HEK293 (cell line): ENCODE data around the gene TMEM256.

ENCODE experiments used
- CTCF ChIA-PET: fragments of 350-600 bp; formaldehyde crosslinking; extraction: SDS; loops from one replicate; lab custom pipeline; 2021; ENCODE audit warnings: antibody characterized with exemption; lab: Yijun Ruan, JAX
- POLR2A ChIA-PET: fragments of 300-600 bp; formaldehyde crosslinking; extraction: SDS; loops from one replicate; lab custom pipeline; 2020; ENCODE audit warnings: antibody characterized with exemption, inconsistent platforms; lab: Yijun Ruan, JAX
- H3K27ac ChIP-seq: fragments of 200-500 bp; sonication (Bioruptor generic); 2 replicates; pipeline ENCODE4 v1.5.1; 2014; ENCODE audit warnings: low read depth, low read length, control low read depth, inconsistent platforms; ENCODE audit errors: extremely low read depth
- H3K36me3 ChIP-seq, 2 experiments: fragments of 200-500 bp in 1 of 2; sonication (Bioruptor generic) in 1 of 2; 1 replicate in 1 of 2; 2 replicates in 1 of 2; pipeline ENCODE4 v1.5.1; 2014 to 2017; ENCODE audit warnings: inconsistent platforms in 2 of 2, low read length in 2 of 2; ENCODE audit not compliant: control insufficient read depth in 2 of 2, insufficient read depth in 1 of 2
- H3K4me1 ChIP-seq: fragments of 200-500 bp; sonication (Bioruptor generic); 2 replicates; pipeline ENCODE4 v1.5.1; 2014; ENCODE audit warnings: mild to moderate bottlenecking, low read length, inconsistent platforms; ENCODE audit not compliant: control insufficient read depth, insufficient read depth
- H3K4me3 ChIP-seq: 2 replicates; pipeline ENCODE4 v1.5.1; 2011; ENCODE audit warnings: low read depth, mild to moderate bottlenecking, control low read depth, low read length, moderate library complexity
- H3K9me3 ChIP-seq: fragments of 200-500 bp; sonication (Bioruptor generic); 2 replicates; pipeline ENCODE4 v1.5.1; 2014; ENCODE audit warnings: low read depth, low read length, inconsistent platforms; ENCODE audit not compliant: control insufficient read depth, insufficient read depth
- GLI4 ChIP-seq: fragments of 450-650 bp; formaldehyde crosslinking; IDR thresholded peaks from 2 replicates; pipeline ENCODE4 v1.5.1; 2016; ENCODE audit warnings: missing biosample characterization, missing genetic modification characterization
- KLF7 ChIP-seq: fragments of 450-650 bp; formaldehyde crosslinking; IDR thresholded peaks from 2 replicates; pipeline ENCODE4 v1.5.1; 2016; ENCODE audit warnings: missing biosample characterization, missing genetic modification characterization, borderline replicate concordance
- KLF8 ChIP-seq: fragments of 450-650 bp; formaldehyde crosslinking; IDR thresholded peaks from 2 replicates; pipeline ENCODE4 v1.5.1; 2016; ENCODE audit warnings: missing biosample characterization, missing genetic modification characterization
- REPIN1 ChIP-seq: fragments of 450-650 bp; formaldehyde crosslinking; IDR thresholded peaks from 2 replicates; pipeline ENCODE4 v1.5.1; 2017; ENCODE audit warnings: missing biosample characterization, missing genetic modification characterization, low read depth
- SCRT1 ChIP-seq: fragments of 450-650 bp; formaldehyde crosslinking; IDR thresholded peaks from 2 replicates; pipeline ENCODE4 v1.5.1; 2016; ENCODE audit warnings: missing biosample characterization, missing genetic modification characterization, borderline replicate concordance
- ZBTB20 ChIP-seq: fragments of 450-650 bp; formaldehyde crosslinking; IDR thresholded peaks from 2 replicates; pipeline ENCODE4 v1.5.1; 2016; ENCODE audit warnings: missing biosample characterization, missing genetic modification characterization
- ZBTB21 ChIP-seq: fragments of 450-650 bp; formaldehyde crosslinking; IDR thresholded peaks from 2 replicates; pipeline ENCODE4 v1.5.1; 2017; ENCODE audit warnings: missing biosample characterization, missing genetic modification characterization
- ZBTB48 ChIP-seq: fragments of 450-650 bp; formaldehyde crosslinking; IDR thresholded peaks from 2 replicates; pipeline ENCODE4 v1.5.1; 2016; ENCODE audit warnings: missing biosample characterization, missing genetic modification characterization
- ZBTB8A ChIP-seq: fragments of 450-650 bp; formaldehyde crosslinking; IDR thresholded peaks from 2 replicates; pipeline ENCODE4 v1.5.1; 2016; ENCODE audit warnings: missing biosample characterization, missing genetic modification characterization
- ZFP37 ChIP-seq: fragments of 450-650 bp; formaldehyde crosslinking; IDR thresholded peaks from 2 replicates; pipeline ENCODE4 v1.5.1; 2016; ENCODE audit warnings: missing biosample characterization, missing genetic modification characterization
- ZNF10 ChIP-seq: fragments of 450-650 bp; formaldehyde crosslinking; IDR thresholded peaks from 2 replicates; pipeline ENCODE4 v1.5.1; 2017; ENCODE audit warnings: missing biosample characterization, missing genetic modification characterization
- ZNF112 ChIP-seq: fragments of 450-650 bp; formaldehyde crosslinking; IDR thresholded peaks from 2 replicates; pipeline ENCODE4 v1.5.0; 2017; ENCODE audit warnings: missing biosample characterization, missing genetic modification characterization
- ZNF155 ChIP-seq: fragments of 450-650 bp; formaldehyde crosslinking; IDR thresholded peaks from 2 replicates; pipeline ENCODE4 v1.5.1; 2016; ENCODE audit warnings: missing biosample characterization, missing genetic modification characterization
- ZNF184 ChIP-seq: fragments of 450-650 bp; IDR thresholded peaks from 2 replicates; pipeline ENCODE4 v1.5.1; 2018; ENCODE audit warnings: missing biosample characterization, mild to moderate bottlenecking, missing genetic modification characterization
- ZNF19 ChIP-seq: fragments of 450-650 bp; formaldehyde crosslinking; IDR thresholded peaks from 2 replicates; pipeline ENCODE4; 2016; ENCODE audit warnings: missing biosample characterization, missing genetic modification characterization, low read depth
- ZNF248 ChIP-seq: fragments of 450-650 bp; formaldehyde crosslinking; IDR thresholded peaks from 2 replicates; pipeline ENCODE4 v1.5.1; 2017; ENCODE audit warnings: missing biosample characterization, missing genetic modification characterization
- ZNF302 ChIP-seq: fragments of 450-650 bp; formaldehyde crosslinking; IDR thresholded peaks from 2 replicates; pipeline ENCODE4 v1.5.1; 2016; ENCODE audit warnings: missing biosample characterization, missing genetic modification characterization, low read depth
- ZNF350 ChIP-seq: fragments of 450-650 bp; formaldehyde crosslinking; IDR thresholded peaks from 2 replicates; pipeline ENCODE4 v1.5.0; 2017; ENCODE audit warnings: missing biosample characterization, mild to moderate bottlenecking, missing genetic modification characterization
- ZNF501 ChIP-seq: fragments of 450-650 bp; formaldehyde crosslinking; IDR thresholded peaks from 2 replicates; pipeline ENCODE4 v1.5.1; 2016; ENCODE audit warnings: missing biosample characterization, missing genetic modification characterization
- ZNF510 ChIP-seq: fragments of 450-650 bp; formaldehyde crosslinking; IDR thresholded peaks from 2 replicates; pipeline ENCODE4 v1.5.1; 2018; ENCODE audit warnings: mild to moderate bottlenecking, missing genetic modification characterization, missing biosample characterization; ENCODE audit not compliant: insufficient replicate concordance
- ZNF558 ChIP-seq: fragments of 450-650 bp; formaldehyde crosslinking; IDR thresholded peaks from 2 replicates; pipeline ENCODE4 v1.5.1; 2016; ENCODE audit warnings: missing biosample characterization, missing genetic modification characterization
- ZNF623 ChIP-seq: fragments of 450-650 bp; formaldehyde crosslinking; IDR thresholded peaks from 2 replicates; pipeline ENCODE4 v1.5.1; 2016; ENCODE audit warnings: missing biosample characterization, missing genetic modification characterization
- ZNF629 ChIP-seq: fragments of 450-650 bp; formaldehyde crosslinking; IDR thresholded peaks from 2 replicates; pipeline ENCODE4 v1.5.1; 2017; ENCODE audit warnings: missing biosample characterization, missing genetic modification characterization
- ZNF791 ChIP-seq: fragments of 450-650 bp; formaldehyde crosslinking; IDR thresholded peaks from 2 replicates; pipeline ENCODE4 v1.5.1; 2016; ENCODE audit warnings: missing biosample characterization, missing genetic modification characterization
- ZNF837 ChIP-seq: fragments of 450-650 bp; formaldehyde crosslinking; IDR thresholded peaks from 2 replicates; pipeline ENCODE4 v1.5.1; 2016; ENCODE audit warnings: missing biosample characterization, missing genetic modification characterization
- TF ChIP-seq, protein P1 (sequence below): fragments of 450-650 bp; formaldehyde crosslinking; optimal IDR thresholded peaks from 2 replicates; pipeline ENCODE3; 2016; ENCODE audit warnings: missing biosample characterization, mild to moderate bottlenecking, missing genetic modification characterization
- TF ChIP-seq, protein P2 (sequence below): fragments of 450-650 bp; formaldehyde crosslinking; IDR thresholded peaks from 2 replicates; pipeline ENCODE4 v1.5.1; 2016; ENCODE audit warnings: missing biosample characterization, missing genetic modification characterization, borderline replicate concordance
- TF ChIP-seq, protein P3 (sequence below): fragments of 450-650 bp; formaldehyde crosslinking; IDR thresholded peaks from 2 replicates; pipeline ENCODE4 v1.5.1; 2016; ENCODE audit warnings: missing biosample characterization, missing genetic modification characterization
- TF ChIP-seq, protein P4 (sequence below): fragments of 450-650 bp; formaldehyde crosslinking; IDR thresholded peaks from 2 replicates; pipeline ENCODE4 v1.5.1; 2017; ENCODE audit warnings: missing biosample characterization, missing genetic modification characterization
- TF ChIP-seq, protein P5 (sequence below): fragments of 450-650 bp; IDR thresholded peaks from 2 replicates; pipeline ENCODE4 v1.5.1; 2018; ENCODE audit warnings: missing biosample characterization, missing genetic modification characterization

Gene TMEM256

DNA sequence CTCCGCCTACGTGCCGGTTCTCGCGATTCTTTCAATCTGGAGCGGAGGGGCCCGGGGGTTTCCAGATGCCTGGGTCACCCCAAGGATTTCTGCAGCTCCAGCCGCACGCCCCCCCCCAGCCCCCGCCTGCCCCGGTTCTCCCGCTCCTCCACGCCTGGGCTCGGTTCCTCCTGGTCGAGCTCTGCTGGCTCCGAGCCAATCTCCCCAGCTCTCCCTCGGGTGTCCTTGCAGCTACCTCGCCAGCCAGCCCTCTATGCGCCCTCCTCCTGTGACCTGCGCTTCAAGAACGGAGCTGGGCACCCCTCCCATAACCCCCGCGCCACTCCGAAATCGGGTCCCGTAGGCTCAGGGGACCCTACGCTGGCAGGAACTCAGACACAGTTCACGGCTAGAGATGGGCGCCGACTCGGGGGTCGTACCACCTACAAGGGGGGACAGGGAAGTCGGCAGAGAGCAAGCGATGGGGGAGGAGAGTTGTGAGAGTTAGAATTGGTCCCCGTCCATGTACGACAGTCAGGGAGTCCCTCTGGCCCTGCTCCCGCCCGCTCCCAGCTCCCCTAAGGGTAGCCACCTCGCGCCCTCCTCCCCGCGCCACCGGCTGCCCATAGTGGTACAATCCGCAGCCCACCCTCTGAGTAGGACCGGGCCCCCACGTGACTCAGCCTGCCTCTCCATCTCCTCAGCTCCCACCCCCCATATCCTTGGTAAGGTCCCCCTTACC is 36.4 kb upstream of the TMEM256 start:
- H3K36me3 ChIP-seq, result no peaks in the 10 kb centered on the region
- peaks cover 31% of the 10 kb centered on the region for H3K4me1 ChIP-seq
- H3K4me3 ChIP-seq, result peak overlapping the region; percentile 20
- POLR2A ChIA-PET, result interaction anchor here (0.5 to 3.1 kb wide), 6 partner anchors 37 to 210 kb away, joined by 3 to 21 read pairs (median 4); partner anchors contain the start of genes PLSCR3, TMEM256 and ZBTB4
- peak overlapping the region; percentile 74 for H3K27ac ChIP-seq
- CTCF ChIA-PET, result interaction anchor here (0.6 to 3.8 kb wide), 3 partner anchors 13 to 84 kb away, joined by 3 to 18 read pairs (median 5); partner anchors contain the start of gene TMEM95
- no peaks in the 10 kb centered on the region for H3K9me3 ChIP-seq
- 0 out of 2 replicates have a peak, but pooled peaks have one; percentile 39 for TF ChIP-seq REPIN1 (tag by site-specific recombination)
- peak; percentile 44 for TF ChIP-seq ZBTB48
- TF ChIP-seq SCRT1 (tag by site-specific recombination), result no peak
- TF ChIP-seq ZNF510 (tag by site-specific recombination), result no peak
- TF ChIP-seq KLF8 (tag by site-specific recombination), result peak; percentile 73
- TF ChIP-seq, protein P1, sequence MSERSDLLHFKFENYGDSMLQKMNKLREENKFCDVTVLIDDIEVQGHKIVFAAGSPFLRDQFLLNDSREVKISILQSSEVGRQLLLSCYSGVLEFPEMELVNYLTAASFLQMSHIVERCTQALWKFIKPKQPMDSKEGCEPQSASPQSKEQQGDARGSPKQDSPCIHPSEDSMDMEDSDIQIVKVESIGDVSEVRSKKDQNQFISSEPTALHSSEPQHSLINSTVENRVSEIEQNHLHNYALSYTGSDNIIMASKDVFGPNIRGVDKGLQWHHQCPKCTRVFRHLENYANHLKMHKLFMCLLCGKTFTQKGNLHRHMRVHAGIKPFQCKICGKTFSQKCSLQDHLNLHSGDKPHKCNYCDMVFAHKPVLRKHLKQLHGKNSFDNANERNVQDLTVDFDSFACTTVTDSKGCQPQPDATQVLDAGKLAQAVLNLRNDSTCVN (tag by site-specific recombination), result peak; percentile 51
- TF ChIP-seq ZNF791 (tag by site-specific recombination), result no peak
- TF ChIP-seq ZNF350, result no peak
- no peak for TF ChIP-seq ZNF248 (tag by site-specific recombination)
- no peak for TF ChIP-seq ZNF184 (tag by site-specific recombination)
- TF ChIP-seq, protein P2, sequence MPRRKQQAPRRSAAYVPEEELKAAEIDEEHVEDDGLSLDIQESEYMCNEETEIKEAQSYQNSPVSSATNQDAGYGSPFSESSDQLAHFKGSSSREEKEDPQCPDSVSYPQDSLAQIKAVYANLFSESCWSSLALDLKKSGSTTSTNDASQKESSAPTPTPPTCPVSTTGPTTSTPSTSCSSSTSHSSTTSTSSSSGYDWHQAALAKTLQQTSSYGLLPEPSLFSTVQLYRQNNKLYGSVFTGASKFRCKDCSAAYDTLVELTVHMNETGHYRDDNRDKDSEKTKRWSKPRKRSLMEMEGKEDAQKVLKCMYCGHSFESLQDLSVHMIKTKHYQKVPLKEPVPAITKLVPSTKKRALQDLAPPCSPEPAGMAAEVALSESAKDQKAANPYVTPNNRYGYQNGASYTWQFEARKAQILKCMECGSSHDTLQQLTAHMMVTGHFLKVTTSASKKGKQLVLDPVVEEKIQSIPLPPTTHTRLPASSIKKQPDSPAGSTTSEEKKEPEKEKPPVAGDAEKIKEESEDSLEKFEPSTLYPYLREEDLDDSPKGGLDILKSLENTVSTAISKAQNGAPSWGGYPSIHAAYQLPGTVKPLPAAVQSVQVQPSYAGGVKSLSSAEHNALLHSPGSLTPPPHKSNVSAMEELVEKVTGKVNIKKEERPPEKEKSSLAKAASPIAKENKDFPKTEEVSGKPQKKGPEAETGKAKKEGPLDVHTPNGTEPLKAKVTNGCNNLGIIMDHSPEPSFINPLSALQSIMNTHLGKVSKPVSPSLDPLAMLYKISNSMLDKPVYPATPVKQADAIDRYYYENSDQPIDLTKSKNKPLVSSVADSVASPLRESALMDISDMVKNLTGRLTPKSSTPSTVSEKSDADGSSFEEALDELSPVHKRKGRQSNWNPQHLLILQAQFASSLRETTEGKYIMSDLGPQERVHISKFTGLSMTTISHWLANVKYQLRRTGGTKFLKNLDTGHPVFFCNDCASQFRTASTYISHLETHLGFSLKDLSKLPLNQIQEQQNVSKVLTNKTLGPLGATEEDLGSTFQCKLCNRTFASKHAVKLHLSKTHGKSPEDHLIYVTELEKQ (tag by site-specific recombination), result peak; percentile 65; the same call in 1 of the 2 replicates
- no peak for TF ChIP-seq ZNF10 (tag by site-specific recombination)
- TF ChIP-seq KLF7 (tag by site-specific recombination), result no peak
- no peak for TF ChIP-seq ZNF155
- no peak for TF ChIP-seq ZNF837 (tag by site-specific recombination)
- TF ChIP-seq, protein P3, sequence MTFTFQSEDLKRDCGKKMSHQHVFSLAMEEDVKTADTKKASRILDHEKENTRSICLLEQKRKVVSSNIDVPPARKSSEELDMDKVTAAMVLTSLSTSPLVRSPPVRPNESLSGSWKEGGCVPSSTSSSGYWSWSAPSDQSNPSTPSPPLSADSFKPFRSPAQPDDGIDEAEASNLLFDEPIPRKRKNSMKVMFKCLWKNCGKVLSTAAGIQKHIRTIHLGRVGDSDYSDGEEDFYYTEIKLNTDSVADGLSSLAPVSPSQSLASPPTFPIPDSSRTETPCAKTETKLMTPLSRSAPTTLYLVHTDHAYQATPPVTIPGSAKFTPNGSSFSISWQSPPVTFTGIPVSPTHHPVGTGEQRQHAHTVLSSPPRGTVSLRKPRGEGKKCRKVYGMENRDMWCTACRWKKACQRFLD (tag by site-specific recombination), result no peak
- peak; percentile 83 for TF ChIP-seq ZBTB8A (tag by site-specific recombination)
- no peak for TF ChIP-seq GLI4 (tag by site-specific recombination)
- TF ChIP-seq ZBTB20, result peak; percentile 77
- peak; percentile 54; the same call in 1 of the 2 replicates for TF ChIP-seq ZNF501 (tag by site-specific recombination)
- TF ChIP-seq ZNF623 (tag by site-specific recombination), result no peak
- TF ChIP-seq ZNF112, result no peak
- TF ChIP-seq ZNF558, result 0 out of 2 replicates have a peak, but pooled peaks have one; percentile 47
- TF ChIP-seq ZNF629, result peak; percentile 56
- TF ChIP-seq ZNF19 (tag by site-specific recombination), result no peak
- TF ChIP-seq ZFP37, result 0 out of 2 replicates have a peak, but pooled peaks have one; percentile 61
- TF ChIP-seq, protein P4, sequence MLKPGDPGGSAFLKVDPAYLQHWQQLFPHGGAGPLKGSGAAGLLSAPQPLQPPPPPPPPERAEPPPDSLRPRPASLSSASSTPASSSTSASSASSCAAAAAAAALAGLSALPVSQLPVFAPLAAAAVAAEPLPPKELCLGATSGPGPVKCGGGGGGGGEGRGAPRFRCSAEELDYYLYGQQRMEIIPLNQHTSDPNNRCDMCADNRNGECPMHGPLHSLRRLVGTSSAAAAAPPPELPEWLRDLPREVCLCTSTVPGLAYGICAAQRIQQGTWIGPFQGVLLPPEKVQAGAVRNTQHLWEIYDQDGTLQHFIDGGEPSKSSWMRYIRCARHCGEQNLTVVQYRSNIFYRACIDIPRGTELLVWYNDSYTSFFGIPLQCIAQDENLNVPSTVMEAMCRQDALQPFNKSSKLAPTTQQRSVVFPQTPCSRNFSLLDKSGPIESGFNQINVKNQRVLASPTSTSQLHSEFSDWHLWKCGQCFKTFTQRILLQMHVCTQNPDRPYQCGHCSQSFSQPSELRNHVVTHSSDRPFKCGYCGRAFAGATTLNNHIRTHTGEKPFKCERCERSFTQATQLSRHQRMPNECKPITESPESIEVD (tag by site-specific recombination), result no peak
- TF ChIP-seq ZNF302 (tag by site-specific recombination), result no peak
- TF ChIP-seq, protein P5, sequence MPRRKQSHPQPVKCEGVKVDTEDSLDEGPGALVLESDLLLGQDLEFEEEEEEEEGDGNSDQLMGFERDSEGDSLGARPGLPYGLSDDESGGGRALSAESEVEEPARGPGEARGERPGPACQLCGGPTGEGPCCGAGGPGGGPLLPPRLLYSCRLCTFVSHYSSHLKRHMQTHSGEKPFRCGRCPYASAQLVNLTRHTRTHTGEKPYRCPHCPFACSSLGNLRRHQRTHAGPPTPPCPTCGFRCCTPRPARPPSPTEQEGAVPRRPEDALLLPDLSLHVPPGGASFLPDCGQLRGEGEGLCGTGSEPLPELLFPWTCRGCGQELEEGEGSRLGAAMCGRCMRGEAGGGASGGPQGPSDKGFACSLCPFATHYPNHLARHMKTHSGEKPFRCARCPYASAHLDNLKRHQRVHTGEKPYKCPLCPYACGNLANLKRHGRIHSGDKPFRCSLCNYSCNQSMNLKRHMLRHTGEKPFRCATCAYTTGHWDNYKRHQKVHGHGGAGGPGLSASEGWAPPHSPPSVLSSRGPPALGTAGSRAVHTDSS, result no peak
- TF ChIP-seq ZBTB21 (tag by site-specific recombination), result 0 out of 2 replicates have a peak, but pooled peaks have one; percentile 21
